GOT3 (cell line): Measurements from ENCODE around the gene GPR68.
"Not testable (repeated sequence)": the region's sequence is repeated elsewhere in the genome, so short reads cannot be mapped to it uniquely, and the experiment has no call there.

Source experiments
- DNase-seq: peaks from one replicate; lab custom pipeline; 2025; ENCODE audit warnings: mixed read lengths; lab: John Stamatoyannopoulos, UW

The GPR68 gene

GRCh38 chr14:91272341-91273272, 28.1 kb upstream of the GPR68 start:
- DNase-seq = no peak

GRCh38 chr14:91271639-91272038, 27.1 kb upstream of the GPR68 start:
- no peak for DNase-seq

- DNase-seq = no peak
Observed at GRCh38 chr14:91270619-91271018, 26.1 kb upstream of the GPR68 start.

- no peak for DNase-seq
Observed at GRCh38 chr14:91270188-91270587, 25.7 kb upstream of the GPR68 start.

GRCh38 chr14:91269076-91269991, 24.8 kb upstream of the GPR68 start:
- no peak for DNase-seq

GRCh38 chr14:91267965-91268437, 23.5 kb upstream of the GPR68 start:
- no peak for DNase-seq

- DNase-seq = not testable (repeated sequence)
Observed at GRCh38 chr14:91266276-91266675, 21.8 kb upstream of the GPR68 start.

- DNase-seq = no peak
Observed at GRCh38 chr14:91265404-91265803, 20.9 kb upstream of the GPR68 start.

- DNase-seq = no peak
Observed at GRCh38 chr14:91264151-91265150, 19.9 kb upstream of the GPR68 start.

- DNase-seq = no peak
Observed at GRCh38 chr14:91263329-91263728, 18.8 kb upstream of the GPR68 start.

GRCh38 chr14:91261986-91262549, 17.6 kb upstream of the GPR68 start:
- DNase-seq = no peak

- no peak for DNase-seq
Observed at GRCh38 chr14:91261115-91261514, 16.6 kb upstream of the GPR68 start.

- DNase-seq = no peak
Observed at GRCh38 chr14:91258876-91259275, 14.4 kb upstream of the GPR68 start.

GRCh38 chr14:91258011-91258618, 13.6 kb upstream of the GPR68 start:
- DNase-seq = no peak

- no peak for DNase-seq
Observed at GRCh38 chr14:91257328-91258010, 13.0 kb upstream of the GPR68 start.

GRCh38 chr14:91256661-91257060, 12.2 kb upstream of the GPR68 start:
- no peak for DNase-seq

GRCh38 chr14:91255026-91255695, 10.7 kb upstream of the GPR68 start:
- DNase-seq = no peak

GRCh38 chr14:91254461-91254860, 10.0 kb upstream of the GPR68 start:
- DNase-seq = no peak

GRCh38 chr14:91253795-91254323, 9.4 kb upstream of the GPR68 start:
- DNase-seq = no peak
